ENCODE results near the gene PVALEF. TPM values are rescaled to one million over a fixed set of nuclear protein-coding genes. Genes with fewer than 3 reads are reported as not detected.

PVALEF gene
- total RNA-seq, 1 experiment from 2014 or later, result not detected

DNA sequence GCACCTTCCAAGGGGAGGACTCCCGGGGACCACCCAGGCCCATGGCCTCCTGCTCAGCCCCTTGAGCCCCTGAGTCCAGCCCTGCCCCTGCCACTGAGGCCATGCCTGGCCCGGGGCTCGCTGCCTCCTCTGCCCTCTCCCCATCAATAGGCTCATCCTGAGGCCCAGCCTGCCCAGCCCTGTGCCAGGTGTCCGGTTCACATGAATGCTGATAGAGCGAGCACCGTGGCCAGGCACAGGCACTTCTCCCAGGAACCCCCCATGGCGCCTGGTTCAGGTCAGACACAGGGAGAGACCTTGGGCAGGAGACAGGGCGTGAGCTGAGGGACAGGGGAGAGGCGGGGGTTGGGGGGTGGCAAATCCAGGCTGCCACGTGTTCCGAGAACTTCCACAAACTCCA lies 2.8 kb upstream of the PVALEF start:
- DNase-seq (ENCODE audit: low spot score), result no peak

DNA sequence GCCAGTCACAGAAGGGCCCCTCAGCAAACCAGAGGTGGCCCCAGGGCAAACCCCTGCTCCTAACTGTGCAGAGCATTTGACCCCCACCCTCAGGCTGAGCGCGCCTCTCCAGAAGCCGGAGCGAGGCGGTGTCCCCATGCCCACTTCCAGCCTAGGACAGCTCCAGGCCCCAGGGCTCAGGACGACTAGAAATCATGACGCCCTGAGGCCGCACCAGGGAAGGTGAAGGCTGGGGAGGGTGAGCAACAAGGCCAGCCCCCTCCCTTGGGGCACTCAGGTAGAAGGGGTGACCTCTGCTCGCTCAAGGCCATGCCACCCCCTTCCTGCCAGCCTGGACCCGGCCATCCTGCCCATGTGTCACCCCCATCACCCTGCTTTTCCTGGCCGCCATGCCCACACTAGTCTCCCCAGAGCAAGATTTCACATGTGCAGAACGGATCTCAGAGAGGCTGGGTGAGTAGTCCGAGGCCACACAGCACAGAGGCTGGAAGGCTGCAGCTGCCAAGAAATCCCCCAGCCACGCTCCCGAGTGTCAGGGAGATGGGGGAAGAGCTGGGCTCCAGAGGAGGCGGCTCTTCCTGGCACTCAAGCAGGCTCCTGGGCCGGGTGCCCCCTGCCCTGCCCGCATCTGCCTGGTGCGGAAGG lies 2.1 kb upstream of the PVALEF start:
- DNase-seq (ENCODE audit: low spot score), result no peak

DNA sequence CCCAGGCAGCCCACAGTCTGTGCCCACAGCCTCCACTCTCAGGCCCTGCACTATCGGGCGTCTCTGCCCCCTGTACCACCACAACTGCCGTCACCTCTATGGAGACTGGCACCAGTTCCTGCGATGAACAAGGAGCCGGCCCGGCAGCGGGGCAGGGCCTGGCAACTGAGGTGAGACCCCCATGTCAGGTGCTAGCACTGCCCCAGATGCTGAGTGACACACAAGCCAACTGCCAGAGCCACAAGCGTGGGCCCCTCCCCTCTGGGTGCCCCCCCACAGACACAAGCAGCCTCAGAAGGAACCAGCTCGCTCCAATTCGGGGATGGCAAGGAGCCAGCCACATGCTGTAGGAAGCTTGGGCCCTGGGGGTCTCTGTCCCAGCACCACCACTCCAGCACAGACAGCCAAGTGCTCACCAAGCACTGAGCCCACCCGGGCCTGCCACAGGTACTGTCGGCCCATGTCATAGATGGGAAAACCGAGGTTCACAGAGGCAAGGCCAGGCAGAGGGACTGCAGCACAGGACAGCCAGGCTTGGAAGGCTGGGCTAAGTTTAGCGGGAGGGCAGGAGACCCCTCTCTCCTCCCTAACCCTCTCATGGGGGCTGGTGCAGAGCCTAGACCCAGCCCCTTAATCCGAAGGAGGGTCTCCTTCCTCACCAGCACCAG lies 1.5 kb upstream of the PVALEF start:
- no peak for DNase-seq (ENCODE audit: low spot score)

DNA sequence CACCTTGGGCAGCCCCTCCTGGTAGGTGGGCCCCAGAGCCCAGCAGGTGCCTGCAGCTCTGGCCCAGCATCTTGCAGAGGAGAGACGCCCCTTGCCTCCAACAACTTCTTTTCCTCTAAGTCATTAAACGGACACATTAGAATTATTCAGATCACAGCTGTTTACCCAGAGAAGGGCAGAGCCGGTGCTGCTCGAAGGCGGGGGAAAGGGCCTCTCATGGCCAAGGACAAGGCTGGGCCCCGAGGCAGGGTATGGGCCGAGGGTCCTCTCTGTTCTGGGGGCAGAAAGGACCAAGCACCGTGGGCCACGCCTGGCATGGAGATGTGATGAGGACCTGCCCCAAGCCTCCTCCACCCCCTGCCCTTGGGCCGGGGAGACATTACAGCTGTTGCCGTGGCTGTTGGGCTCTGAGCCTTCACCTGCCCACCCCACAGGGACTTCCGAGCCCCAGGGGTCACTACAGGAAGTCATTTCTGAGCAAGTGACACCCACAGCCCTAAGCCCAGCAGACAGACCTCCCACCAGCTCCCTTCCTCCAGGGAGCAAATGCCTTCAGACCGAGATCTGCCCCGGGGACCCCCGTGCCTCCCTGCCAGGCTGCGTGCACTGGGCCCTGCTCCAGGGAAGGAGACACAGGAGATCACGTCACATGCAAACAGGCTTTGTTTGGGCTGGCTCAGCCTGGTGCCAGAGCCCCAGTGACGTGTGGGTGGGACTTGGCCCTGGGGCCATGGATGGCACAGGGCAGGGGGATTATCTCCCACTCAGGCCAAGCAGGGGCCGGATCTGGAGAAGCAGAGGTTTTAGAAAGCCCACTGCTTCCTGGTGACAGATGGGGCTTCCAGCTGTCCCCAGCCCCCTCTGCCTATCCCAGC lies 699 bp upstream of the PVALEF start:
- DNase-seq (ENCODE audit: low spot score), result no peak

DNA sequence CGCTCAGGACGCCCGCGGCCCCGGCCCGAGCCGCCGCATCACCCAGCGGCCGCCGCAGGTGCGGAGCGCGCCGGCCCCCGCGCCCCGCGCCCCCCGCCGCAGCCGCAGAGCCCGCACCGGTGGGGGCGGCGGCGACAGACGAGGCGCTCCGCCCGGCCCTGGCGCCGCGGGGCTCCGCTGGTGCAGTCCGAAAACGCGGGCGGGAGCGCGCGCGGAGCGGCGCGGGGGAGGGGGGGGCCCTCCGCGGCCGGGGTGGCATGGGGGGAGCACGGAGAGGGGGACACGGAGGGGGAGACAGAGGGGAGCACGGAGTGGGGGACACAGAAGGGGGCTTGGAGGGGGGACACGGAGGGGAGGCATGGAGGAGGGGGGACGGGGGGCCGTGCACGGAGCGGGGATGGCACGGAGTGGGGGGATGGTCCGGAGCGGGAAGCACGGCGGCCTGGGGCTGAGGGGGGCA lies 756 bp downstream of the PVALEF start, which contains the start of gene AATK:
Gene AATK, minus strand, starts transcription at position 189 of the 460 bp plus-strand sequence. CDS start 229 bp downstream, outside the sequence.
- no peak for DNase-seq (ENCODE audit: low spot score)

DNA sequence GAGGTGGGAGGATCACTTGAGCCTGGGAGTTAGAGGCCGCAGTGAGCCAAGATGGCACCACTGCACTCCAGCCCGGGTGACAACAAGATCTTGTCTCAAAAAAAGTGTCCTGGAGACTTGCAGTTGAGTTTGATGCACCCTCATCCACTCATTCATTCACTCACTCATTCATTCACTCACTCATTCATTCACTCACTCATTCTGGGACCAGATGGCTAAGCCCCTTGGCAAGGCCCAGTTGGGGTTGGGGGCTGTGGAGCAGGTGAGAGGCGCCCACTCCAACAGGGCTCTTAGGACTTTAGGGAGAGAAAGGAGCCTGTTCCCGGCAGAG lies 1.9 kb downstream of the PVALEF start:
- no peak for DNase-seq (ENCODE audit: low spot score)

DNA sequence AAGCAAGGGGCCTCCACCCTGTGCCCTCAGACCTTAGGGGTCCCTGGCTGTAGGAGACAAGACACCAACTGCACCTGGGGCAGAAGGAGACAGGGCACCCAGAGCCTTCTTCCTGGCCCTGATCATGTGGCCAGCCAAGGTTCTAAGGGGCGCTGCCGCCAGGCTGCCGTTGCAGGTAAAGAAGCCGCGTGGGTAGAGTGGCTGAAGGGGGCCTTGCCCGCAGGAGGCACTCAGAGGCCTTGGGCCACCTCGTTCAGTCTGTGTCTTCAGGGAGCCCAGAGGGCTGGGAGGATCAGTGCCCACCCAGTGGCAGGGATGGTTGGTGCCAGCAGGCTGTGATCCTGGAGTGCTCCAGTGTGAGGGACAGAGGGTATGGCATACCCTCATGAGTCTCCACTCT lies 2.3 kb downstream of the PVALEF start:
- DNase-seq (ENCODE audit: low spot score), result no peak

DNA sequence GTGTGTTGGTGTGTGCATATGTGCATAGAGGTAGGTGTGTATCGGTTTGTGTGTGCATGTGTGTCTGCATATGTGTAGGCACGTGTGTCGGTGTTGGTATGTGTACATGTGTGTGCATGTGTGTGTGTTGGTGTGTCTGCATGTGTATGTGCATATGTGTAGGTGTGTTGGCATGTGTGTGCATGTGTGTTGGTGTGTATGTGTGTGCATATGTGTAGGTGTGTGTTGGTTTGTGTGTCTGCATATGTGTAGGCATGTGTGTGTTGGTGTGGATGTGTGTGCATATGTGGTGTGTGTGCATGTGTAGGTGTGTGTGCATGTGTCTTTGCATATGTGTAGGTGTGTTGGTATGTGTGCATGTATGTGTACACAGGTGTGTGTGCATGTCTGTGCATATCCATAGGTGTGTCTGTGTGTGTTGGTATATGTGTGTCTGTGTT lies 4.6 kb downstream of the PVALEF start:
- no peak for DNase-seq (ENCODE audit: low spot score)

DNA sequence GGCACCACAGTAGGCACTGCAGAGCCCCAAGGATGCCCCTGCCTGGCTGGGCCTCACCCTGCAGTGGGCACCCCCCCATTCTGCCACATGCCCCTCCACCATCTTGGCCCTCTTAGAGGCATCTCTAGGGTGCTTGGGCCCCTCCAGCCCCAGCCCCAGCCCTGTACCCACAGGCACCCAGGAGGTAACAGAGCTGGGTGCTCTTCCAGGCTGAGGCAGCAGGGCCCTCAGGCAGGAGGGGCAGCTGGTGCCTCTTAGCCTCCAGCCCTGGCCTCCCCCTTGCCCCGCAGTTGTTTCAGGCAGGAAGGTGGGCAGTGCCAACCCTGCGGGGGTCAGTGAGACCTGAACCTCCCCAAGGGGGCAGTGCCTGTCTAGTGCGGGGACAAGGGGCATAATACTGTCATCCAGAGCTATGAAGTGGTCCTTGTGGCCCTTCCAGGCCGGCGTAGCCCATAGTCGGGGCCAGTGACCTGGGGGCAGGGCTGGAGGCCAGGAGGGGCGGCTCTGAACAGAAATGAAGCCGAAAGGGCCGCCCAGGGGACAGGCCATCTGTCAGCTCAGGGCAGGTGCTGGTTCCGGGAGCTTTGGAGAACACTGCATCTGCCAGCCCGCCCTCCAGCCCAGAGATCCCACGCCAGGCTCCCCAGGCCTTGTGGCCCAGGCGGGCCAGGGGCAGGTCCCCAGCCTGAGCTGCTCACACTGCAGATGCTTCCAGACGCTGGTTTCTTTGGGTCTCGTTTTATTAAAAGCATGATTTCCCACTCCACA lies 5.6 kb downstream of the PVALEF start:
- no peak for DNase-seq (ENCODE audit: low spot score)

DNA sequence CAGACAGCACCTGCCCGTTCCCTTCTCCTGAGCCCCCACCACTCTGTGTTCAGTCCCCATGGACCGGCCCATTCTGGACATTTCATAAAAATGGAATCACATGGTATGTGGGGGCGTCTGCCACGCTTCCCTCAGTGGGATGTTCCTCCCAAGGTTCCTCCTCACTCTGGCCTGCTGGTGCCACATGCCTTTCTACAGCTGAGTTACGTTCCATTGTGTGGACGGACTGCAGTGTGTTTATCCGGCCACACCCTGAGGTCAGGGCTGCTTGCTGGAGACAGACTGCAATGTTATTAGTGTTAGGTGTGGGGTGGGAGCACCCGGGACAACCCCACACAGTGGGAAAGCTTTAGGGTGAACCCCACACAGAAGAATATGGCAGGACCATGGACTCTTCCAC lies 6.6 kb downstream of the PVALEF start:
- DNase-seq (ENCODE audit: low spot score), result no peak

DNA sequence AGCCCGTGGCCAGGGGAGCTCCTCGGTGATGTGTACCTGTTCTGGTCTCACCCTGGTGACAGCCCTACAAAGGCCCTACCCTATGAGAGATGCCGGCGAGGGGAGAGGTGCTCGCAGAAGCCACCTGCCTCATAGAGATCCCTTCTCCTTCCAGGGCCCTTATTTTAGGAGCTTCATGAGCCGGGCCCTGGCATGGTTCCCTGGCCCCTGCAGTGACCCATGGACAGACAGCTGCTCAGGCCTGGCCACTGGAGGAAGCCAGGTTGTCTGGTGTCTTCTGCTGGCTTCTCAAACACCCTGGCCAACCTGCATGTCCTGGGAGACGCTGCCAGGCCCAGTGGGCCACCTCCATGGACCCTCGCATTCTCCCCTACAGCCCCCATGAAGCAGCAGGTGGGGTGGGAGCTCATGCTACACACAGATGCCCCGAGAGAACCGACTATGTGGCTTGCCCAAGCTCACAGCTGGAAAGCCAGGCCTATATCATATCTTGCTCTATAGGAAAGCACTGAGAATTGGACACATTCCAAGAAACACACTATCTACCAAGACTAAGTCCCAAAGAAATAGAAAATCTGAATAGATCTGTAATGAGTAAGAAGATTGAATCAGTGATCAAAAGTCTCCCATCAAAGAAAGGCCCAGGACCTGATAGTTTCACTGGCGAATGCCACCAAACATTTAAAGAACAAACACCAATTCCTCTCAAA lies 7.9 kb downstream of the PVALEF start:
- DNase-seq (ENCODE audit: low spot score), result no peak

DNA sequence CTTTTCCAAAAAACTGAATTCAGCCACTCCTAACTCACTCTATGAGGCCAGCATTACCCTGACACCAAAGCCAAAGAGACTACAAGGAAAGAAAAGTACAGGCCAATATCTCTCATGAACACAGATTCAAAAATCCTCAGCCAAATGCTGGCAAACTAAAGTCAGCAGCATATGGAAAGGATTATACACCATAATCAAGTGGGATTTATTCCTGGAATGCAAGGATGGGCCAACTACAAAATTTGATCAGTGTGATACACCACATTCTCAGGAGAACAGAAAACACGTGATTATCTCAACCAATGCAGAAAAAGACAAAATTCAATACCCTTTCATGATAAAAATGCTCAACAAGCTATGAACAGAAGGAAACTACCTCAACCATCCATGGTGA lies 8.5 kb downstream of the PVALEF start:
- DNase-seq (ENCODE audit: low spot score), result no peak

DNA sequence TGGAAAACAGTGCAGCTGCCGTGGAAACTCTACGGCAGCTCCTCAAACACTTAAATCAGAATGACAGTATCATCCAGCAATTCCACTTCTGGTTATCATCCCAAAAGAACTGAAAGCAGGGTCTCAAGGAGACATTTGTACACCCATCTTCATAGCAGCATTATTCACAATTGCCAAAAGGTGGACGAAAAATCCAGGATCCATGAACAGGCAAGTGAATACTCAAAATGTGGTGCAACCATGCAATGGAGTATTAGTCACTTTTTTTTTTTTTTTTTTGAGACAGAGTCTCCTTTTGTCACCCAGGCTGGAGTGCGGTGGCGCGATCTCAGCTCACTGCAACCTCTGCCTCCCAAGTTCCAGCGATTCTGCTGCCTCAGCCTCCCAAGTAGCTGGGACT lies 11.4 kb downstream of the PVALEF start:
- no peak for DNase-seq (ENCODE audit: low spot score)

DNA sequence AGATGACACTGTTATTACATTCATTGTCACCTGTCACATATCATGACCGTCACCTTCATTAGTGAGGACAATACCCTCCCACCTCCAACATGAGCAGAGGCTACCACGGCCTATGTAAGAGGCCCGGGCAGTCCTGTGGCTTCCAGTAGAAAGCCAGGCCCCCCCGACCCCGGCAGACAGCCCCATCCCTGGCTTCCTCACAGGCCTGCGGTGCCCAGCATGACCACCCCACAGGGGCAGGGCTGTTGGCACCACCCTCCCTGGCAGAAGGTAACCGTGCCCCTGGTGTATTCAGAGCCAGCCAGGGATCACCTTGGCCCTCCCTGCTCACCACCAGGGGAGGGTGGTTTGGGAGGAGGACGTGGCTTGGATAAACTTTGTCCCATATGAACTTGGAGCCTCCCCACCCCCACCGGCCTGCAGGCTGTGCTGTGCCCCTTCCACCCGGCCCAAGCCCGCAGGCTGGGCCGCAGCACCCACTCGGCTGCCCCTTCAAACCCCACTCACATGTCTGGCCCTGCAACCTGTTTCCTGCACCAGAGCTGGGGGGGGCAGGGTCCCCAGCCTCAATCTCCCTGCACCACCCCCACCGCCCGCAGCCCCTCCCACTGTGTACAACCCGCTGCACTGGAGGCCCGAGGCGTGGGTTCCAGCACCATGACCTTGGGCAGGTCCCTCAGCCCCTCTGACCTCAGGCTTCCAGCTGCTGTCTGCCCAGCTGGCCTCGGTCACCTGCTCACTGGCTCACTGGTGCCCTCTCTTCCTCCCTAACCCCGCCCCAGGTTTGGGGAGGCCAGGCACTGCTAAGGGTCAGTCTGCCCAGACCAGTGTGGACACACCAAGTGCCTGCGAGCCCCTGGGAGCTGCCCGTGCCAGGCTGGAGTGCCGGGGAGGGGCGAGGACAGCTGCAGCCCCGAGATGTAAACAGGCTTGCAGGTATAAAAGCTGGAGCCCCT lies 13.1 kb downstream of the PVALEF start:
- DNase-seq (ENCODE audit: low spot score), result no peak

DNA sequence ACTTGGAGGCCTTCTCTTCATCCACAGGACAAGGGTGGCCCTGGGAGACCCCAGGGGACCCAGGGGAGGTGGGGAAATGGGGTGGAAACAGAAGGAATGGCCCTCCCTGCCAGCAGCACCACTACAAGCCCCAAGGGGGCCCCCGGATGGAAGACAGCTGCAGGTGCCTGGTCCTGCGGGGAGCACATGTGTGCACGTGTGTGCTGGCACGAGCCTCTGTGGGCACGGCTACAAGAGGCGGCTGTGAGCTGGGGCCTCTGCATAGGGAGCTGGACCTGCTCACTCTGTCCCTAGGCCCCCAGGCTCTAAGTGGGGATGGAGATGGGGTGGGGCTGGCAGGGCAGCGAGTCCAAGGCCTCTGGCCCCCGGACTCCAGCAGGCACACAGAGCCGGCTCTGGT lies 13.9 kb downstream of the PVALEF start:
- DNase-seq (ENCODE audit: low spot score), result no peak

DNA sequence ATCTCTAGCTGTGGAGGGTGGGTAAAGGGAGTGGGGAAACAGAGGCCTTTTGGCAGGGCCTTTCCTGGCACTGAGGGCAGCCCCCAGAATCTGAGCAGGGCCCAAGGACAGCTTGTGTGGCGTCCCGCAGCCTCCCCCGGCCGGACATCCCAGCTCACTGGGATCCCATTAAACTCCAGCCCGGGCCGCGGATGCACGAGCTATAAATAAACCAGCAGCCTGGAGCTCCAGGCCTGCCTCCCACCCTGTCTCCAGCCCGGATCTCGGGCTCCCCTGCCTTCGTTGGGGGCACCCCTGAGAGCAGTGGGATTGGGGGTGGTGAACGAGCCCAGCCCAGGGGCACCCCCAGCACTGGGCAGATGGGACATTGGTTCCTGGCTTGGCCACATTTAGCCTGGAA lies 14.6 kb downstream of the PVALEF start:
- DNase-seq (ENCODE audit: low spot score), result no peak

DNA sequence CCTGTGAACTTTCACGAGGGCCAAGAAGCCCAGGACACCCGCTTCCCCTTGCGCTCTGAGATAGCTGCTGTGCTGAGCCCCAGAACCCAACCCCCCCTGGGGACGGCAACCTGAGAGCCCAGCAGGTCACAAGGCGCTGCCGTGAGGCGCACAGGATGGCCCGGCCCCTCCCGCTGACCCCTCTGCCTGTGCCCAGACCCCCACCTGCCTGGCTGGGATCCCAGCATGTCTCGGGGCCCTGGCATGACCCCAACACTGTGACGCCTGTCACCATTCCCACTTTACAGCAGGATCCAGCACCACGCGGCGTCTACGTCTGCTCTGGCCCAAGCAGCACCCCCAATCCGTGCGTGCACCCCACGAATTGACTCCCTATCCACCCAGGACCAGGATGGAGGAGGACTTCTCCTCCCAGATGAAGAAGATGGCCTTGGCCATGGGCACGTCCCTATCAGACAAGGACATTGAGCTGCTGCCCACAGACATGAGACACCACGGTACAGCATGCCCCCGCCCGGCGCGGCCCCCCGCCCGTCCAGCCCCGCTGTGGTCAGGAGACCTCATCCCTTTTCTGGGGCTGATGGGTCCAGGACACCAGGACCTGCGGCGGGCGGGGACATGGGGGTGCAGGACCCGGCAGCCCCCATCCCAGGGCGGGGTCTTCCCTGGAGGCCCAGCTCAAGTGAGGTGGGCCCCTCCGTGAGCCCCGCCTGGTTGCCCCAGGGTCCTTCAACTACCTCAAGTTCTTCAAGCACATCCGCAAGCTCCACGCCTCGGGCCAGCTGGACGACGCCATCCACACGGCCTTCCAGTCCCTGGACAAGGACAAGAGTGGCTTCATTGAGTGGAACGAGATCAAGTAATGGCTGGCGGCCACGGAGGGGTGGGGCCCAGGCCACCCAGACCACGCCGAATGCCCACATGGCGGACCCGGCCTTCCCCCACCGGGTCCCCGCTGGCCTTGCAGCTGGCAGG lies 15.8 kb downstream of the PVALEF start:
- DNase-seq (ENCODE audit: low spot score), result no peak

DNA sequence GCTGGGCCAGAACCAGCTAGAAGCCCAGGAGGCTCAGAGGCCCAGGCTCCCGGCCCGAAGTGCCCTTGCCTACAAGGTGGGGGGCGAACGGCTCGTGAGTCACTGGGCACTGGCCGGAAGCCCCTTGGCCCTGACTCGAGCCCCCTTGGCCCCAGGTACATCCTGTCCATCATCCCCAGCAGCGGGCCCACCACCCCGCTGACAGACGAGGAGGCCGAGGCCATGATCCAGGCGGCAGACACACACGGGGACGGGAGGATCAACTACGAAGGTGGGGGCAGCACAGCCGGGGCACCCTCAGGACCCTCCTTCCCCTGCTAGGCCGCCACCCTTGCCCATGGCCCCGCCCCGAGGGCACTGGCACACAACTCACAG lies 16.5 kb downstream of the PVALEF start:
- DNase-seq (ENCODE audit: low spot score), result no peak

DNA sequence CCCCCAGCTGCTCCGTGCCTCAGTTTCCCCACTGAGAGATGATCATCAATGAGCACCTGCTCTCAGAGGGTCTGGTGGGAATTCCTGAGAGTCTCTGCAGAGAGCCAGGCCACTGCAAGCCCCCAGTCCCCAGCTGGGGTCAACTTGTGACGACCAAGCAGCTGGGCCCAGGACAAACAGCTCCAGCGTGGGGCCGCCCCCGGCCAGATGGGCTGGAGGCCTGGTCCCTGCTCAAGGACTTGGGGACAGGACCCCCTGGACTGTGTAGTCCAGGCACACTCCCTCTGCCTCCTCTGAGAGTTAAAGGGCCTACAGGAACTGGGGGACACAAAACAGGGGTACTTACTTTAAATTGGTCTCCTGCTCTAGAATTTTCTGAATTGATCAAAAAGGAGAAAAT lies 17.3 kb downstream of the PVALEF start:
- no peak for DNase-seq (ENCODE audit: low spot score)
